HG03378 (cell line): ENCODE measurements around the gene CDKAL1.
"Not testable (repeated sequence)": the region's sequence is repeated elsewhere in the genome, so short reads cannot be mapped to it uniquely, and the experiment has no call there.

Experiments used
- ATAC-seq: cut with Tn5 transposase; IDR thresholded peaks from one replicate; pipeline ENCODE4 v1.9.1; 2021; ENCODE audit warnings: mild to moderate bottlenecking, moderate library complexity; ENCODE audit not compliant: unreplicated experiment

The CDKAL1 gene

DNA sequence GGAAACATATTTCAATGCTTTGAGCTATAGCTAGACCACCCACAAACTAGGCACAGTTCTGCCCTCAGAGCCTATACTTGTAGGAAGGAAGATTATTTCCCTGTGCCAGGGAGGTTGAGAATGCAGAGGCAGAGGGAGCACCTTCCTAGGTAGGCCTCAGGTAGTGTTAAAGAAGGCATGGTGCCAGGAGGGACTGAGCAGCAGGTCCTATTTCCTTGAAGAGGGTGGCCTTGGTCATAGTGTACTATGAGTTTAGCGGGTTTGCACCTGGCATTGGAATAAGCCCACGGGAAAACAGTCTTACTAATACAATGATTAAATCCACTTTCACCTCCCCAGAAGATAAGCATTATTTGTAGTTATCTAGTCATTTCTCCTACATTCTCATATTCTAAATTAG is 375.4 kb downstream of the CDKAL1 start:
- ATAC-seq, result no peak

DNA sequence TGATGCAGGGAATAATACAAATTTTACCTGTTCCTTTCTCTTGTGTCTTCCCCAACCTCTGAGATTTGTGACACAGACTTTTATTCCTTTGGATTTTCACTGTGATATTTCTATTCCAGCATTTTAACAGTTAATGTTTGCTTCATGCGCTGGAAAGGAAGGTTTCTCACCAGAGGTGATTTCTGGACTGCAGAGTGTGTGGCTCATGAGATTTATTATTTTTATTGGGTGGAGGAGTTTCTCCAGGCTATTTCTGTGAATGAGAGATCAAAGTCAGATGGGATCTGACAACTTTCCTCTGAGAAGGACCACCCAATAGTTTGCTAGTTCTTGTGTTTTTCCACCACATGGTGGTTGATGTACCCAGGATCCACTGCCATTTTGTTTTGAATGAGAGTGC is 377.5 kb downstream of the CDKAL1 start:
- ATAC-seq, result no peak

DNA sequence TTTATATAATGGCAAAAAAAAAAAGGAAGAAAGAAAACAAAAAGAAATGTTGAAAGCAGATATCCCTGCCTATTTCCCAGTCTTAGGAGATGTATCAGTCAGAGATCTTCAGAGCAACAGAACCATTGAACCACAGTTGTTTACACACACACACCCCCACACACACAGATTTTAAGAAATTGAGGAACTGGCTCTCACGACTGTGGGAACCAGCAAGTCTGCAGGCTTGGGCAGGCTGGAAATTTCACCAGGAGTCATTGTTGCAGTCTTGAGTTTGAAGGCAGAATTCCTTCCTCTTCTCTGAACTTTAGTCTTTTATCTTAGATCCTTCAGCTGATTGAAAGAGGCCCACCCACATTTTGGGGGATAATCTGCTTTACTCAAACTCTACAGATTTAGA is 380.9 kb downstream of the CDKAL1 start:
- no peak for ATAC-seq

DNA sequence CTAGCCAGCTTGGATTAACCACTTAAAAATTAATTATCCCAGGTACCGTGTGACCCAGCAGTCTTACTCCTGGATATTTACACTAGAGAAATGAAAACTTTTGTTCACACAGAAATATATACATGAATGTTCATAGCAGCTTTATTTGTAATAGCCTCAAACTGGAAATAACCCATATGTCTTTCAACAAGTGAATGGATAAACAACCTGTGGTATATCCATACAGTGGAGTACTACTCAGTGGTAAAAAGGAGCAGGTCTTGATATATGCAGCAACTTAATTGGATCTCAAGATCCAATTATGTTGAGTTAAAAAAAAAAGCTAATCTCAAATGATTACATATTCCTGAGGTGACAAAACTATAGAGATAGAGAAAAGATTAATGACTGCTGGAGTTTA is 381.4 kb downstream of the CDKAL1 start:
- no peak for ATAC-seq

DNA sequence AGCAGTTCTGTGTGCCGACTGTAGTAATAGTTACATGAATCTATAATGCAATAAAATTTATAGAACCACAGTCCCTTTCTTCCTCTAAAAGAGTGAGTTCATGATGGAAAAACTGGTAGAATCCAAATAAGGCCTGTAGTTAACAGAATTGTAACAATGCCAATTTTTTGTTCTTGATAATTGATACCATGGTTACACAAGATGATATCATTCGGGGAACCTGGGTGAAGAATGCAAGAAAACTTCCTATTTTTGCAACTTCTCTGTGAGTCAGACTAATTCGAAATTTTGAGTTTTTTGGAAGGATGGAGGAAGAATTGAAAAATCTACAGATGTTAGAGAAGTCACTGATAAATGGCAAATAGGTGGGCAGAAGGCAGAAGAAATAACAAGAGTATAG is 381.8 kb downstream of the CDKAL1 start:
- ATAC-seq, result no peak

DNA sequence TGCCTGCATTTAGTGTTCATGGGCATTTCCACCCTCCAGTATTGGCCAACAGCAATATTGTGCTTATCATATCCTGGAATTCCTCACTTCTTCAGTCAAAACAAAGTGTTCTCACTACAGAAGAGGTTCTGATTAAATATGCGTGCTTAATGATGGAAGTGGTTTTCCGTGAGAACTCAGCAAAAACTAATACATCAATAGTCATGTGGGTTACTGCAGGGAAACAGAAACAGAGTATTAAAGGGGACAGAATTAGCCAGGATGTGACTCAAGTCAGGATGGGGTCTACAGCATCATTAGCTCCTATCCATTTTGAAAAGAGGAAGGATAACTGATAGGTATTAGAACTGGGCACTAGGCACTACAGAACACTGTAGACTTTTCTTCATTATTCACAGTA is 384.6 kb downstream of the CDKAL1 start:
- no peak for ATAC-seq

DNA sequence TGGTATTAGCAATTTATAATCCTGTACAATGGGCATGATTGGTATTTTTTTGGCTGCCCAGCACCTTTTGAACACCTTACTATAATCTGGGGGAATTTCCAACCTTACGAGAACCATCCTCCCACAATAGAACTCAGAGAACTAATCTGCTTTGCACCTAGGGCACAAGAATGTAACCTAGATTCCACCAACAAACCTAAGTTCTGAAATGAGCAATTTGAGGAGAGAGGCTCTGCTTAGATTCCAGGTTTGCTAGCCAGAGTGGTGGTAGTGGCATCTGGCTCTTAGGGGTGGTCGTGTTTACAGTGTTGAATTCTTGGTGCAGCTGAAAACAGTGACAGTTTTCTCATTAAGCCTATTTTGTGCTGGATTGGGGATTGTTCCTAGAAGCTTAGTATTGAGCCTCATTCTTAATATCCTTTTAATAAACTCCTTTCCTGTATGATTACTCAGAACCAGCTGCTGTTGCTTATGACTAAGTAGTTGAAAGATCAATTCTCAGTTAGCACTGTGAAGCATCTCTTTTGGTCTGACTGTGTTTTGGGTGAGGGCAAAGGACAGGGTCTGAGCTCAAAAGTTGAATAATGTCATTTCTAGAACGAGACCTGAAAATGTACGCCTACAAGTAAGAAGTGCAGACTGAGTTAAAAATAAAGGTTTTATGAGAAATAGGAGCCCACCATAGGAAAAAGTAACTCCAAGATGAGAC is 385.6 kb downstream of the CDKAL1 start:
- peak; percentile 90 for ATAC-seq

DNA sequence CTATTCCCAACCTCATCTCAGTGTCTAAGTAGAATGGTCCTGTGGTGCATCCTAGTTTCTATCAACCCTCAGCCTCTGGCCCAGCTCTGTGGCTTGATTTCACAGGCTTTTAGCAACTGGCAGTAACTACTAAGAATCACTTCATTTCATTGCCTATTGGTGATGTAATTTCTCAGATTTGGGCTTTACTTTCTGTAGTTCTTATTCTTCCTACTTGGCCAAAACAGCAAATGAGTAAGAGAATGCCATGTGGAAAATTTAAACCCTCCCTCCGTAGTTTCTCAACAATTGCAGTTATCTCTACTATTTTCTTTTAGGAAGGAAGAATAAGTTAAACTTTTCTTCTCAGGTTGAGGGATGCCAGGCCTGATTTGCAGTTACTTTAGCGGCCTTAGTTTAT is 387.3 kb downstream of the CDKAL1 start:
- no peak for ATAC-seq

DNA sequence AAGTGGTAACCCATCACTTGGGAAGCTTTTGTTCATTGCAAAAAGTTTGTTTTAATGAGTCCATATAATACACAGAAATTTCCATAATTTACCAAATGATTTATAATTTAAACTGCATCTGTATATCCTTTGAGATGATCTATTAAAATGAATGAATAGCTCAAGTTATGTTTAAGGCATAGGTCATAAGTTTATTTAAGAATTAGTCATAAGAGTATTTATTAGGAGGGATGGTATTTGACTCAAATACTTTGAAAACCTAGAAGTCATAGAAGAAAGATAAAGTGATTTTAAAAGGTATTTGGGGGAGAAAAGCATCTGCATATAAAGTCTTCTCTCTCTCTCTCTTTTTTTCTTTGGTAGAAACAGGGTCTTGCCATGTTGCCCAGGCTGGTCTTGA is 388.5 kb downstream of the CDKAL1 start:
- ATAC-seq, result no peak

DNA sequence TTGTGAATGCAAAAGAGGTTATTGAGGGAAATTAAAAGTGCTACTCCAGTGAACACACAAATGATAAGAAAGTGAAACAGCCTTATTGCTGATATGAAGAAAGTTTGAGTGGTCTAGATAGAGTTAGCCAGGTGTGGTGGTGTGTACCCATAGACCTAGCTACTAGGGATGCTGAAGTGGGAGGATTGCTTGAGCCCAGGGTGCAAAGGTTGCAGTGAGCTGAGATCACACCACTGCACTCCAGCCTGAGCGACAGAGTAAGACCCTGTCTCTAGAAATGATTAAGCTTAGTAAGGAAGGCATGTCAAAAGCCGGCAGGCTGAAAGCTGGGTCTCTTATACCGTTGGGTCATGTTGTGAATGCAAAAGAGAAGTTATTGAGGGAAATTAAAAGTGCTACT is 389.8 kb downstream of the CDKAL1 start:
- ATAC-seq, result not testable (repeated sequence)

DNA sequence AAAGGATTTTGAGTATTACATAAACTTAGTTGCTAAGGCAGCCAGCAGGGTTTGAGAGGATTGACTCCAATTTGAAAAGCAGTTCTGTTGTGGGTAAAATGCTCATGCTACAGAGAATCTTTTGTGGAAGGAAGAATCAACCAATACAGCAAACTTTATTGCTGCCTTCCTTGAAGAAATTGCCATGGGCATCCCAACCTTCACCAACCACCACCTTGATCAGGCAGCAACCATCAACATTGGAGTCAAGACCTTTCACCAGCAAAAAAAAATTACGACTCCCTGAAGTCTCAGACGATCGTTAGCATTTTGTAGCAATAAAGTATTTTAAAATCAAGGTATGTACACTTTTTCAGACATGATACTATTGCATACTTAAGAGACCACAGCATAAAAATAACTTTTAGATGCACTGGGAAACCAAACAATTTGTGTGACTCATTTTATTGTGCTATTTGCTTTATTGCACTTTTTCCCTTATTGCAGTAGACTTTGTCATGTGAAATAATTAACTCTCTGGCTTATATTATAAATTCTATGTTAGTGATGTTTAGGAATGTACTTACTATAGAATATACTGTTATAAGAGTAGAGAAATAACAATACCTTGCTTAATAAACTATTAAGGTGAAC is 390.8 kb downstream of the CDKAL1 start:
- ATAC-seq, result no peak

DNA sequence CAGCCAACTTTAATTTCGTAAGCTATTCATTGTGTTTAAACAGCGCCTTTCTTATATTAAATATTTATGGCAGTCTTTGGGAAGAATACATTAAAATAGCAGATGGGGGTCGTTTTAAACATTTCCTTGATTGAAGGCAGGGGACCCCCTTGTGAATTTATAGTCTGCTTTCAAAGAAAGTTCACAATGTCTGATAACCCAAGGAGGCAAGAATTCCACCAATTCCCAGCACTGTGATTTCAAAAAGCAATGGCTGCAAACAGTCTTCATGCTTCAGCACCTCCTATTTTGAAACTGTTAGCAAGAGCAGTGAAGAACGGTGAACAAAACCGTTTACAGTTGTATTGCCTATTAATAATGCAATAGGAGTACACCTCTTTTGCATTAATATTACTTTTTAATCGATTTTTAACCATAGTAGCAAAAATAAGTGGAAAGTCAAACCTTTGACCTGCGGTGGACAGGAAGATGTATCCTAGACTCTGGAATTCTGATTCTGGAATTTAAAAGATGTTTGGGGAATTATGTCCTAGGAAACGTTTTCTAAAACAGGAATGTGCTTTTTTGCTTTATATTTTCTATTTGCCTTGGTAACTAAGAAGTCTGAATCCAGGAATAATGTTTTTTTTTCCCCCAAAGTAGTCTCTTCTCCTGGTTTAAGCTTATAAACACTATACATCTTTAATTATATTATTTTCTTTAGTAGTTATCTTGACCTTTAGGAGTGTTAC is 393.0 kb downstream of the CDKAL1 start:
- no peak for ATAC-seq

DNA sequence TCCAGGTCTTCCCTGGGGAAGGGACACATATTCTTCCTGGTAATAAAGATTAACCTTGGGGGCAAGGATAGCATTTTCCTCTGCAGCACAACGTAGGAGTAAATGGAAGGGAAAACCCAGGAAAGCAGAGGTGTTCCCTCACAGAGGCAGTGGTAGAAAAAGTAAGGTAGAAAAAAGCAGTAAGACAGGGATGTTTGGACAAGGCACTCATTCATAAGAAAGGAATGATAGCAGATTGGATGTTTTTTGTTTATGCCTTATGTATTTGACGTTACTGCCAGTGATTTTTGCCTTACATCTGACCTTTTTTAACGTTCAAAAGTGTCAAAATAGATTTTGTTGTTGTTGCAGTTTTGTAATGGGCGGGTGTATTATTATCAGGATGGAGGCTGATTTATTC is 395.0 kb downstream of the CDKAL1 start:
- ATAC-seq, result no peak

DNA sequence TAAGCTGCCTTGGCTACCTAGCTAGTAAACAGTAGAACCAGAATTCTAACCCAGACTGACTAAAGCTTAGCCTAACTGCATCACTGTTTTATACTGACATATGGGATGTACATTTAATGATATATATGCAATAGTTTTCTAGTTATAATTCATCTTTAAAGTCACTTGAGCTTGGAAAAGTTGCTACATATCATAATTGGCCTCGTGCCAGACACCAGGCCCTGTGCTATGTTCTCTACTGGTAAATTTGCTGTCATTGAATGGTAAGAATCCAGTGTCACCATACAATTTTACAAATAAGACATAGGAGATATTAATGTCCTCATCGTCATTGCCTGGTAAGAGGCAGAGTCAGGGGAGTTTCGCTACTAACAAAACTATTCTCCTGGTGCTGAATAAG is 396.8 kb downstream of the CDKAL1 start:
- no peak for ATAC-seq

DNA sequence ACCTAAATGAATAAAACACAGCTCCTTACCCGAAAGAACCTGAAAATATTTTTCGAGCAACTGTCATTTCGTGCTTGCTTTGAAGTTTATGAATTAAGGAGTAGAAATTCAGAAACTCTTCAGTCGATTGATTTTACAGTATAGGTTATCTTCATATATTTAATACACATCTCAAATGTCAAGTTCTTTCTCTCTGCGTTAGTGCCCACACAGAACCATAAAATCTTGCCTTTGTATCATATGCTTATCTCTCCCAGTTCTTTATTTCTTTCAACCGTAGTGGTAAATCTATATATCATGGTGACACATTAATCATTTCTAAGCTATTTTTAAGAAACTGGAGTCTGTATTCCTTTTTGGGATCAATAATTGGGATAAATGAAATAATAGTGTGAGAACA is 397.5 kb downstream of the CDKAL1 start:
- no peak for ATAC-seq

DNA sequence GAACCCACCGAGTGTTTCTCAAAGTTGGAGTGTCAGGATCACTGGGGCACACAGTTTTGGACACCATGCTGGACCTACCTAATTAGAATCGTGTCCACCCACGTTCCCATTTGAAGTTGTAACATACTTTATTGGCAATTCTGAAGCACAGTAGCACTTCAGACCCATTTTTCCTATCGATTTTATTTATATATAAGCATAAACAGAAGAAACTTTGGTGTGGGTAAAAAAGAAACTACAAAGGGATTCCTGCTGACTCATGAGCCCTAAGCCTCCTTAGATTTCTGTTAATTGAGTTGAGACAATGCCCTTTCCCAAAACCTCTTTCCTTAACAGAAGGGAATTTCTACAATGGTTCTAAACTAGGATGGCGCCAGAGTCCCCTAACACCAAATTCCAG is 398.0 kb downstream of the CDKAL1 start:
- no peak for ATAC-seq

DNA sequence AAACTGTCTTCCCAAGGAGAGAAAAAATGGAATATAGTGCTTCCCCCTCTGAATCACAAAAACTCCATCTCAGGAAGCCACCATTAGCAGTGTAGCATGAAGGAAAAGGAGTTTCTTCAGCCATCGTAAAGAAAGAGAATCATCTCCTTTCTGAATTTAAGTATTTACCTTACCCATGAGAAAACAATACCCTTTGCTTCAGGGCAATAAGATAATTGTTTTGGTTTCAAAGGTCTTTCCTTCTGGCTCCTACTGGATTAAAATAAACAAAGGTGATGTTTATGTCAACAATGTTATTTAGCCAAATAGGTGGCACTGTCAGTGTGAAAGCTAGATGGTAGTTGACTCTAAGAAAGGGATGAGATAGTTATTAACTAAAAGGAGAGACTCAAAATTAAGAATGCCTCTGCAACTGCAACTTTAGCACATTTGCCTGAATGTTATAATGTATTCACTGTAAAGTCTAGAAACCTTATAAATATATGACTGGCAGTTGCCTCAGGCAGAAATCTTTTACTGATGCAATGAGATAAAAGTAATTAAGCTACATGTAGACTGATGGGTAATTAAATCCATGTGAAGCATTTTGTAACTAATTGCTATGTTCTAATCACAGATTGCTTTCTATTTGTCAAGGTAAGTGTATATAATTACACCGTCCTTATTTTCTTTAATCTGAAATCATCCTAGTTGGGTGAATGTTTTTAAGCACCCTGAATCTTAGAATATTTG is 399.0 kb downstream of the CDKAL1 start:
- no peak for ATAC-seq

DNA sequence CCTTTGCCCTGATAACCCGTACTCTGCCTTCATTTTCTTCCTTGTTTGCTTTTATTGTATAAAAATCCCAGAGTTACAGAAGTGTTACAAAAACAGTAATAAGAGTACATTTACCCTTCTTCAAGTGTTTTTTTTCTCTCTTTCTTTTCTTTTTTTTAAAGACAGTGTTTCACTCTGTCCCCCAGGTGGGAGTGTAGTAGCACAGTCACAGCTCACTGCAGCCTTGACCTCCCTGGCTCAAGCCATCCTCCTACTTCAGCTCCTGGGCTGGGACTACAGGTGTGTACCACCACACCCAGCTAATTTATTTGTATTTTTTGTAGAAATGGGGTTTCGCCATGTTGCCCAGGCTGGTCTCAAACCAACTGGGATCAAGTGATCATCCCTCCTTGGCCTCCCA is 402.7 kb downstream of the CDKAL1 start:
- no peak for ATAC-seq

DNA sequence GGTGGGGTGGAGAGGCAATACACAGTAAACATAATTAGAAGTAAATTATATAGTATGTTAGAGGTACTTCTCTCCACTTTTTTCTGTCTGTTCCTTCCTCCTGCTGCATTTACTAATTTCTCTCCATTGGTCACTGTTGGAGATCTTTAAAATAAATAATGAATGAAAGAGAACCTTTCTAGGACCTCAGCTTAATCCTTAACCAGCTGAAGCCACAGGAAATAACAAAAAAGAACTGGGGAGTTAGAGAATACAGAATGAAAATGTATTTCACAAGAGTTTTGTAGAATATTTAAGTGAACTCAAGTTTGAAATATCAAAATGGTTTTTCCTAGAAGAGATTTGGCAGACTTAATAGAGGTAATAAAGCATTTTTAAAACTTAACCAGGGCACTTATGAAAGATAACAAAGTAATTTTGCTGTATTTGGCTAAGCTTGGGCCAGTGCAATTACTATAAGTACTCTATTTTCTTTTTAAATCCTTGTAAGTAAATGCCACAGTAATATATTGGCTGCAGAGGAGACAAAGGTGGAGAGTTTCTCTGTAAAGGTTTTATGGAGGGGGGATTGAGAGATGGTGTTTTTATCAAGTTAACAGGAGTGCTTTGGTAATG is 405.0 kb downstream of the CDKAL1 start:
- ATAC-seq, result no peak

DNA sequence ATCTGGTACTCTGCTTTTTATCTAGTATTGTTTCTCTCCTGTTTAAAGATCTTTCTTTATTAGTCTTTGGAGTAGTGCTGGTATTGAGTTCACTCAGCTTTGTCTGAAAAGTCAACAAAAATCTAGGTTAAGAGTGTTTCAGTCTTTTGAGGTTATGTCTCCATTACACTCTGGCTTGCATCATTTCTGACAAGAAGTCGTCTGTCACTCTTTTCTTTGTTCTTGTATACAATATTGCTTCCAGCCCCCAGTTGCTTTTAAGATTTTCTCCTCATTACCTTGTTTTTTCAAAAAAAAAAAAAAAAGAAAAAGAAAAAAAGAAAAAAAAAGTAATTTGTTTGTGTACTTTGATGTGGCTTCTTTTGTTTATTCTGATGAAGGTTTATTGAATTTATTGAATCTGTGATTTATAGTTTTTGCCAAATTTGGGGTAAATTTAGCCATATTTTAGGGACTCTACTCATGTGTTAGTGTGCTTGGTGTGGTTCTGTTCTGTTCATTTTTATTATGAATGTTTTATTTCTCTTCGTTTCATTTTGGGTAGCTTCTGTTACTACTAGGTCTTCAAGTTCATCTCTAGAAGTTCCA is 408.9 kb downstream of the CDKAL1 start:
- ATAC-seq, result no peak

DNA sequence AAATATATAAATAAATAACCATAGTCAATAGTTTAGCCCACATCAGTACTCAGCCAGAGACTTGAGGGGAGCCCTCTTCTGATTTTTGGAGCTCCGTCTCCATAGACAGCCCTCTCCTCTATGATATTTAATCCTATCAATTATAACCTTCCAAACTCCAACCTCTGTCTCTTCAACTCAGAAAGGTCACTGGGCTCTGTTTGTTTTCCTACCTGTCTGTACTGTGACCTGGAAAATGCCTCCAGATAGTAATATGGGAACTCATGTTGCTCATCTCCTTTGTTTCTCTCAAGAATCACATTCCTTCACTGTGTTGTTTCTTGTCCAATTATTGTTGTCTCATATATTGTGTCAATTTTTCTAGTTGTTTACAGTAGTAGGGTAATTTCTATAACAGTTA is 409.7 kb downstream of the CDKAL1 start:
- no peak for ATAC-seq
